ENCODE measurements around the gene CEP112.

DNA sequence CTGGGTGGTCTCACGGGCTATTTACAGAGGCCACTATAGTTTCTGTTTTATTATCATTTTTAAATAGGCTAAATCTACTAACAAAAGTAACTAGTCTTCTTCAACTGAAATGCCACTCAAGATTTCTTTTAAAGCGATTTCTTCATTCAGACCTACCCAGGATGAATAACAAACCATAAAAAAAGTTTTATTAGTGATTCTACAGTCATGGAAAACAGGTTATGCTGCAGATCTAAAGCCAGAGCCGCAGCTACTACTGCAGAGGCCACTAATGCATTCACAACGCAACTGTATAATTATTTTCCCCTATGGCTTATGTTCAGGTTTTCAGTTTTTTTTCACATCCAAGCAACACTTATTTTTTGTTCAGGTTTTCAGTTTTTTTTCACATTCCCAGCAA lies 494.3 kb downstream of the CEP112 start:
- TF ChIP-seq POLR2AphosphoS5 (IDR thresholded peaks at IDR 0.05) (no peak), POLR2A (IDR thresholded peaks at IDR 0.05) (no peak), EP300 (IDR thresholded peaks at IDR 0.05; ENCODE audit: low read depth) (no peak)
- TF ChIP-seq, protein P1, sequence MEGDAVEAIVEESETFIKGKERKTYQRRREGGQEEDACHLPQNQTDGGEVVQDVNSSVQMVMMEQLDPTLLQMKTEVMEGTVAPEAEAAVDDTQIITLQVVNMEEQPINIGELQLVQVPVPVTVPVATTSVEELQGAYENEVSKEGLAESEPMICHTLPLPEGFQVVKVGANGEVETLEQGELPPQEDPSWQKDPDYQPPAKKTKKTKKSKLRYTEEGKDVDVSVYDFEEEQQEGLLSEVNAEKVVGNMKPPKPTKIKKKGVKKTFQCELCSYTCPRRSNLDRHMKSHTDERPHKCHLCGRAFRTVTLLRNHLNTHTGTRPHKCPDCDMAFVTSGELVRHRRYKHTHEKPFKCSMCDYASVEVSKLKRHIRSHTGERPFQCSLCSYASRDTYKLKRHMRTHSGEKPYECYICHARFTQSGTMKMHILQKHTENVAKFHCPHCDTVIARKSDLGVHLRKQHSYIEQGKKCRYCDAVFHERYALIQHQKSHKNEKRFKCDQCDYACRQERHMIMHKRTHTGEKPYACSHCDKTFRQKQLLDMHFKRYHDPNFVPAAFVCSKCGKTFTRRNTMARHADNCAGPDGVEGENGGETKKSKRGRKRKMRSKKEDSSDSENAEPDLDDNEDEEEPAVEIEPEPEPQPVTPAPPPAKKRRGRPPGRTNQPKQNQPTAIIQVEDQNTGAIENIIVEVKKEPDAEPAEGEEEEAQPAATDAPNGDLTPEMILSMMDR (IDR thresholded peaks at IDR 0.05) = no peak
